ENCODE measurements around the gene SARNP. TPM values are rescaled to one million over a fixed set of nuclear protein-coding genes. Genes with fewer than 3 reads are reported as not detected.
A peak's percentile ranks its signal among the peaks of the same experiment; 100 is the strongest.

SARNP gene
- total RNA-seq, 4 donors from 2014 or later, result 32.0 to 45.8 (median 40.1) TPM

- peak in 1 of 2 donors; percentile 44 for DNase-seq (ENCODE audit: low spot score in 2 of 2)
- peaks cover 45% of the 10 kb centered on the region for H3K36me3 ChIP-seq
- H3K27ac ChIP-seq, result no peak overlapping the region
- no peak for TF ChIP-seq EP300 (IDR thresholded peaks at IDR 0.05)
- no peak for TF ChIP-seq POLR2AphosphoS5 (IDR thresholded peaks at IDR 0.05)
- TF ChIP-seq CTCF (IDR thresholded peaks at IDR 0.05), result no peak
- no peak for TF ChIP-seq POLR2A (IDR thresholded peaks at IDR 0.05)
- 69% methylated on average over 6 of the region's 6 CpGs for WGBS
- H3K4me3 ChIP-seq, result peak overlapping the region; percentile 81
- H3K27me3 ChIP-seq, result no peaks in the 10 kb centered on the region
- H3K9me3 ChIP-seq, result no peaks in the 10 kb centered on the region
- H3K4me1 ChIP-seq, result peaks cover 39% of the 10 kb centered on the region
Observed at GRCh38 chr12:55818886-55819285, 1.4 kb upstream of the SARNP start.

- DNase-seq (ENCODE audit: low spot score in 2 of 2), result no peak
- Histone ChIP-seq H3K4me1 (peaks cover 42% of the 10 kb centered on the region), H3K36me3 (peaks cover 42% of the 10 kb centered on the region), H3K27ac (peak overlapping the region; percentile 63), H3K9me3 (no peaks in the 10 kb centered on the region), H3K27me3 (no peaks in the 10 kb centered on the region), H3K4me3 (peak overlapping the region; percentile 81)
- TF ChIP-seq EP300 (IDR thresholded peaks at IDR 0.05) (no peak), POLR2AphosphoS5 (IDR thresholded peaks at IDR 0.05) (no peak), CTCF (IDR thresholded peaks at IDR 0.05) (no peak), POLR2A (IDR thresholded peaks at IDR 0.05) (no peak)
- 2% methylated on average over 17 of the region's 17 CpGs for WGBS
Observed at GRCh38 chr12:55818140-55818728, 710 bp upstream of the SARNP start.

GRCh38 chr12:55816881-55817344 is 611 bp downstream of the SARNP start:
- TF ChIP-seq CTCF (IDR thresholded peaks at IDR 0.05) (no peak), EP300 (IDR thresholded peaks at IDR 0.05) (no peak), POLR2A (IDR thresholded peaks at IDR 0.05) (no peak), POLR2AphosphoS5 (IDR thresholded peaks at IDR 0.05) (no peak)
- Histone ChIP-seq H3K4me1 (peaks cover 44% of the 10 kb centered on the region), H3K27me3 (no peaks in the 10 kb centered on the region), H3K36me3 (peaks cover 29% of the 10 kb centered on the region), H3K4me3 (peak overlapping the region; percentile 81), H3K9me3 (no peaks in the 10 kb centered on the region), H3K27ac (peak overlapping the region; percentile 93)
- peak in 1 of 2 donors; percentile 61 for DNase-seq (ENCODE audit: low spot score in 2 of 2)
- WGBS, result 0% methylated on average over 14 of the region's 14 CpGs

- peak in 1 of 2 donors; percentile 49 for DNase-seq (ENCODE audit: low spot score in 2 of 2)
- Histone ChIP-seq H3K4me3 (no peak overlapping the region), H3K36me3 (peaks cover 15% of the 10 kb centered on the region), H3K27ac (no peak overlapping the region), H3K9me3 (no peaks in the 10 kb centered on the region), H3K4me1 (peaks cover 44% of the 10 kb centered on the region), H3K27me3 (no peaks in the 10 kb centered on the region)
- TF ChIP-seq CTCF (IDR thresholded peaks at IDR 0.05), result no peak
- TF ChIP-seq EP300 (IDR thresholded peaks at IDR 0.05), result no peak
- TF ChIP-seq POLR2AphosphoS5 (IDR thresholded peaks at IDR 0.05), result no peak
- TF ChIP-seq POLR2A (IDR thresholded peaks at IDR 0.05), result no peak
- 77% methylated on average over 12 of the region's 12 CpGs for WGBS
Observed at GRCh38 chr12:55815473-55815872, 2.1 kb downstream of the SARNP start.

- no peak for DNase-seq (ENCODE audit: low spot score in 2 of 2)
- no peak overlapping the region for H3K27ac ChIP-seq
- no peak overlapping the region for H3K4me3 ChIP-seq
- peaks cover 6% of the 10 kb centered on the region for H3K36me3 ChIP-seq
- TF ChIP-seq EP300 (IDR thresholded peaks at IDR 0.05) (no peak), POLR2A (IDR thresholded peaks at IDR 0.05) (no peak), POLR2AphosphoS5 (IDR thresholded peaks at IDR 0.05) (no peak), CTCF (IDR thresholded peaks at IDR 0.05) (no peak)
- H3K27me3 ChIP-seq, result no peaks in the 10 kb centered on the region
- peaks cover 44% of the 10 kb centered on the region for H3K4me1 ChIP-seq
- H3K9me3 ChIP-seq, result no peaks in the 10 kb centered on the region
Observed at GRCh38 chr12:55814257-55814656, 3.3 kb downstream of the SARNP start.
